H1 (cell line): ENCODE data around the gene DHRS4L2. TPM values are rescaled to one million over a fixed set of nuclear protein-coding genes. Genes with fewer than 3 reads are reported as not detected.
"Not testable (repeated sequence)": the region's sequence is repeated elsewhere in the genome, so short reads cannot be mapped to it uniquely, and the experiment has no call there.

ENCODE experiments used
- CTCF ChIA-PET: fragments of 300-600 bp; sonication (Branson Sonifier 250); formaldehyde crosslinking; loops from one replicate; lab custom pipeline; 2021; ENCODE audit not compliant: partially characterized antibody; lab: Charles Lee
- POLR2A ChIA-PET: fragments of 300-600 bp; sonication (Branson Sonifier 250); formaldehyde crosslinking; loops from one replicate; lab custom pipeline; 2021; ENCODE audit warnings: inconsistent platforms; ENCODE audit not compliant: partially characterized antibody; lab: Charles Lee
- DNase-seq, 2 experiments: peaks; one replicate each; pipeline versions ENCODE4 v3.0.0 to v3.0.0-alpha.2; 2010 to 2022; ENCODE audit warnings: low spot score in 2 of 2, low read depth in 1 of 2, mixed read lengths in 1 of 2
- FAIRE-seq: peaks from 2 replicates; lab custom pipeline; 2011; peaks lifted over from hg19 to GRCh38; lab: Jason Lieb, UNC
- H2AFZ ChIP-seq: 2 replicates; pipeline ENCODE4 v1.8.1; 2012; ENCODE audit warnings: low read length, inconsistent platforms
- H2AK5ac ChIP-seq: 2 replicates; pipeline ENCODE4 v1.6.1; 2013; ENCODE audit warnings: low read depth, low read length
- H2BK120ac ChIP-seq: replicated peaks from 2 replicates; pipeline ENCODE3; 2013; ENCODE audit warnings: low read depth, low read length, inconsistent platforms
- H2BK12ac ChIP-seq: 2 replicates; pipeline ENCODE4 v1.6.1; 2013; ENCODE audit warnings: low read depth, low read length
- H2BK15ac ChIP-seq: 2 replicates; pipeline ENCODE4 v1.6.1; 2013; ENCODE audit warnings: low read length
- H2BK20ac ChIP-seq: 2 replicates; pipeline ENCODE4 v1.6.1; 2013; ENCODE audit warnings: low read length
- H2BK5ac ChIP-seq: 2 replicates; pipeline ENCODE4 v1.6.1; 2013; ENCODE audit warnings: low read depth, low read length
- H3K14ac ChIP-seq: 2 replicates; pipeline ENCODE4 v1.6.1; 2013; ENCODE audit warnings: inconsistent platforms; ENCODE audit not compliant: insufficient read length
- H3K18ac ChIP-seq: 2 replicates; pipeline ENCODE4 v1.6.1; 2013; ENCODE audit warnings: low read length; ENCODE audit errors: extremely low read depth
- H3K23ac ChIP-seq: 2 replicates; pipeline ENCODE4 v1.6.1; 2013; ENCODE audit warnings: inconsistent platforms; ENCODE audit not compliant: insufficient read length
- H3K23me2 ChIP-seq: 2 replicates; pipeline ENCODE4 v1.6.1; 2013; ENCODE audit warnings: low read depth, low read length
- H3K27ac ChIP-seq: 2 replicates; pipeline ENCODE4 v1.6.1; 2011; ENCODE audit warnings: low read depth, low read length, inconsistent platforms
- H3K27me3 ChIP-seq, 4 experiments: replicated peaks in 1 of 4; 1 replicate in 1 of 4; 2 replicates in 3 of 4; pipeline versions ENCODE4 v1.6.1 to v1.8.1; 2011 to 2013; ENCODE audit warnings: low read length in 3 of 4, mild to moderate bottlenecking in 3 of 4, inconsistent platforms in 2 of 4, mixed read lengths in 2 of 4, moderate library complexity in 1 of 4; ENCODE audit not compliant: control insufficient read depth in 3 of 4, insufficient read depth in 3 of 4; ENCODE audit errors: extremely low read depth in 1 of 4
- H3K36me3 ChIP-seq, 4 experiments: 2 replicates each; pipeline versions ENCODE4 v1.6.1 to v1.8.1; 2011 to 2013; ENCODE audit warnings: mild to moderate bottlenecking in 4 of 4, low read length in 3 of 4, moderate library complexity in 2 of 4, control low read depth in 1 of 4, inconsistent platforms in 1 of 4; ENCODE audit not compliant: insufficient read depth in 4 of 4, control insufficient read depth in 2 of 4
- H3K4ac ChIP-seq: replicated peaks from 2 replicates; pipeline ENCODE3; 2013; ENCODE audit warnings: low read length, low read depth, mixed read lengths, inconsistent platforms; ENCODE audit not compliant: insufficient read length
- H3K4me1 ChIP-seq, 4 experiments: replicated peaks in 1 of 4; 1 replicate in 1 of 4; 2 replicates in 3 of 4; pipeline versions ENCODE4 v1.6.1 to v1.8.1; 2011 to 2013; ENCODE audit warnings: low read length in 3 of 4, inconsistent platforms in 2 of 4, mixed read lengths in 1 of 4; ENCODE audit not compliant: insufficient read depth in 4 of 4, control insufficient read depth in 3 of 4
- H3K4me2 ChIP-seq, 2 experiments: 2 replicates each; pipeline versions ENCODE4 v1.6.1 to v1.8.1; 2011 to 2013; ENCODE audit warnings: low read depth in 2 of 2, low read length in 2 of 2, control low read depth in 1 of 2, inconsistent platforms in 1 of 2, mild to moderate bottlenecking in 1 of 2; ENCODE audit not compliant: insufficient read depth in 1 of 2
- H3K4me3 ChIP-seq, 4 experiments: fragments of 200-600, 300-600 bp in 1 of 4; sonication (generic), shearing (Covaris generic), sonication (Bioruptor Twin) in 1 of 4; 2 replicates each; pipeline versions ENCODE4 v1.5.1 to v1.8.1; 2011 to 2016; ENCODE audit warnings: low read length in 4 of 4, low read depth in 3 of 4, control low read depth in 2 of 4, inconsistent platforms in 2 of 4, mild to moderate bottlenecking in 2 of 4, mixed read lengths in 1 of 4, moderate library complexity in 1 of 4; ENCODE audit not compliant: insufficient read depth in 2 of 4; ENCODE audit errors: extremely low read depth in 1 of 4
- H3K56ac ChIP-seq: replicated peaks from 2 replicates; pipeline ENCODE3; 2013; ENCODE audit warnings: low read depth, mild to moderate bottlenecking, mixed read lengths, low read length, inconsistent platforms; ENCODE audit not compliant: insufficient read length
- H3K79me1 ChIP-seq: 2 replicates; pipeline ENCODE4 v1.6.1; 2013; ENCODE audit warnings: low read depth, low read length, control low read depth
- H3K79me2 ChIP-seq, 2 experiments: 2 replicates each; pipeline versions ENCODE4 v1.6.1 to v1.8.1; 2012 to 2013; ENCODE audit warnings: low read length in 2 of 2, mild to moderate bottlenecking in 2 of 2, inconsistent platforms in 1 of 2; ENCODE audit not compliant: insufficient read depth in 2 of 2, control insufficient read depth in 1 of 2
- H3K9ac ChIP-seq, 4 experiments: replicated peaks in 1 of 4; 1 replicate in 1 of 4; 2 replicates in 3 of 4; pipeline versions ENCODE4 v1.6.1 to v1.8.1; 2011 to 2013; ENCODE audit warnings: low read depth in 3 of 4, low read length in 3 of 4, control low read depth in 2 of 4, mild to moderate bottlenecking in 2 of 4, moderate library complexity in 2 of 4, inconsistent platforms in 1 of 4; ENCODE audit errors: extremely low read depth in 1 of 4
- H3K9me3 ChIP-seq, 2 experiments: 2 replicates each; pipeline versions ENCODE4 v1.6.1 to v1.8.1; 2012 to 2013; ENCODE audit warnings: mild to moderate bottlenecking in 2 of 2, moderate library complexity in 2 of 2, control low read depth in 1 of 2, inconsistent platforms in 1 of 2, low read depth in 1 of 2, low read length in 1 of 2, mixed read lengths in 1 of 2; ENCODE audit not compliant: insufficient read depth in 2 of 2
- H4K20me1 ChIP-seq, 2 experiments: replicated peaks in 1 of 2; 2 replicates each; pipeline versions ENCODE3 to v1.8.1; 2011 to 2013; ENCODE audit warnings: inconsistent platforms in 2 of 2, low read length in 2 of 2, mild to moderate bottlenecking in 1 of 2; ENCODE audit not compliant: insufficient read depth in 2 of 2, control insufficient read depth in 1 of 2
- H4K5ac ChIP-seq: 2 replicates; pipeline ENCODE4 v1.6.1; 2013; ENCODE audit warnings: low read length, low read depth, mixed read lengths, inconsistent platforms; ENCODE audit not compliant: insufficient read length
- H4K8ac ChIP-seq: 2 replicates; pipeline ENCODE4 v1.8.0; 2013; ENCODE audit warnings: mild to moderate bottlenecking, moderate library complexity, low read length, inconsistent platforms; ENCODE audit not compliant: insufficient read depth; ENCODE audit errors: extremely low read depth
- H4K91ac ChIP-seq: replicated peaks from 2 replicates; pipeline ENCODE3; 2013; ENCODE audit warnings: low read length, mixed read lengths, inconsistent platforms; ENCODE audit not compliant: insufficient read length
- WGBS, 2 experiments: shearing (Covaris generic) in 1 of 2; methylation state at CpG; one replicate each; pipeline versions ENCODE4 v1.1.6 to v1.1.7; 2013 to 2015; ENCODE audit warnings: low lambda C conversion rate in 2 of 2, mixed read lengths in 2 of 2, inconsistent platforms in 1 of 2, low coverage in 1 of 2, missing lambda C conversion rate in 1 of 2; ENCODE audit not compliant: insufficient replicate concordance in 2 of 2, insufficient coverage in 1 of 2, insufficient read length in 1 of 2; ENCODE audit errors: extremely low coverage in 1 of 2, missing lambda C conversion rate in 1 of 2; 5-methylcytosine and 5-hydroxymethylcytosine counted together
- polyA plus RNA-seq, 7 experiments: library from polyadenylated mRNA; depleted of rRNA in 3 of 7; stranded (reverse) in 5 of 7; unstranded in 2 of 7; fragments of >200 nt in 5 of 7; fragments of 200-250 nt in 2 of 7; gene quantifications; 1 replicate in 5 of 7; 2 replicates in 1 of 7; 4 replicates in 1 of 7; pipeline versions ENCODE4 v1.2.1 to v1.2.3, GENCODE V29; 2011 to 2013; ENCODE audit warnings: missing spikeins in 2 of 7, mixed read lengths in 2 of 7
- total RNA-seq: library from RNA; stranded (reverse); fragmentation: NEBNext Ultra II Directional; extraction: Animal tissue kit (Norgen Biotek cat#: 25700); gene quantifications from 2 replicates; pipeline ENCODE4 v1.2.1, GENCODE V29; 2021

DHRS4L2 gene
- total and polyA plus RNA-seq, 2 of the 8 experiments (the other 6 are each of a cell fraction or from before 2014, with no cell fraction given): 12.3 to 15.4 TPM

GRCh38 chr14:24036963-24037657 is 48.4 kb downstream of the DHRS4L2 start:
- not testable (repeated sequence) for H3K14ac ChIP-seq, H3K36me3 ChIP-seq, H3K18ac ChIP-seq, FAIRE-seq, H4K91ac ChIP-seq, DNase-seq, H2BK5ac ChIP-seq, H3K23ac ChIP-seq, H2BK12ac ChIP-seq, H3K4ac ChIP-seq, H3K9ac ChIP-seq, H3K23me2 ChIP-seq, H3K4me1 ChIP-seq, H4K8ac ChIP-seq, H2BK20ac ChIP-seq, H4K5ac ChIP-seq, H3K27me3 ChIP-seq, H3K56ac ChIP-seq, H2BK120ac ChIP-seq, H2BK15ac ChIP-seq, H4K20me1 ChIP-seq, H3K9me3 ChIP-seq, H2AFZ ChIP-seq, H3K79me2 ChIP-seq, H3K79me1 ChIP-seq, H2AK5ac ChIP-seq, H3K27ac ChIP-seq
- ChIA-PET POLR2A (interaction anchor here (1.6 kb wide), 1 partner anchor 44 kb away, joined by 3 read pairs; no protein-coding TSS in a partner anchor), CTCF (interaction anchor here (0.9 to 7.1 kb wide), 5 partner anchors 11 to 72 kb away, joined by 3 to 33 read pairs (median 5); no protein-coding TSS in a partner anchor)
- 55% methylated on average over 10 of the region's 10 CpGs; no CpG with 5 or more reads in 1 of the 2 experiments for WGBS, 2 experiments
- H3K4me2 ChIP-seq: peak overlapping the region in 1 of 2 experiments; percentile 83; a peak in 3 of 4 replicates
- peak overlapping the region in 2 of 4 experiments; percentile 69 to 73; a peak in 4 of 8 replicates for H3K4me3 ChIP-seq
